C4-2B (cell line): ENCODE measurements around the gene B4GALNT3.

Source experiments
- ZFX ChIP-seq: fragments of 450-650 bp; IDR thresholded peaks from 2 replicates; pipeline ENCODE4 v1.6.1; 2017
- TF ChIP-seq, protein P1 (sequence below): fragments of 450-650 bp; conservative IDR thresholded peaks from 2 replicates; pipeline ENCODE4 v1.5.1; 2017; ENCODE audit warnings: mild to moderate bottlenecking

DNA sequence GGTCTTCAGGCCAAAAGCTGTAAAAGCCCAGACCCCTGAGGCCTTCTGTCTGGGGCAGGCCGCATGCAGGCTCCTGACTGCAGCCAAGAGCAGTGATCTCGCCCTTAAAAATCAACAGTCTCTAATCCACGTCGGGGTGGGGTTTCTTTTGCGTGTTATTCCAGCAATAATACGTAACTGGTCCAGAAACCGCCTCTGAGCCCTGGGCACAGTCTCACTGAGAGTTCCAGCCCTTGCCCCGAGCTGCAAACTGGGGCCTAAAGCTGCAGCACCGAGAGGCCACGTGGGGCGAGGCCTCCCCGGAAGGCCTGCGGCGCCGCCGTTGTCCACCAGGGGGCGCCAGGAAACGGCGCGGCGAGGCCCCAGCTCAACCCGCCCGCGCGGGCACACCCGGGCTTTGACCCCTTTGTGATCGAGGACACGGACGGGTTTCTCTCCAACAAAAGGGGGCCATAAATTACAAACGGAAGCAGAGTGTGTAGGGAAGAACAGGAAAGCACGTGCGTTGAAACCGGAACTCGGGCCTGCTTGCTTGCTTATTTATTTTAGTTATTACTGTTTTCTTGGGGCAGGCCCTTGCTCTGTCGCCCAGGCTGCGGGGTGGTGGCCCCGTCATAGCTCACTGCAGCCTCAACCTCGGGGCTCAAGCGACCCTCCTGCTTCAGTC, 116.3 kb downstream of the B4GALNT3 start:
- TF ChIP-seq, protein P1, sequence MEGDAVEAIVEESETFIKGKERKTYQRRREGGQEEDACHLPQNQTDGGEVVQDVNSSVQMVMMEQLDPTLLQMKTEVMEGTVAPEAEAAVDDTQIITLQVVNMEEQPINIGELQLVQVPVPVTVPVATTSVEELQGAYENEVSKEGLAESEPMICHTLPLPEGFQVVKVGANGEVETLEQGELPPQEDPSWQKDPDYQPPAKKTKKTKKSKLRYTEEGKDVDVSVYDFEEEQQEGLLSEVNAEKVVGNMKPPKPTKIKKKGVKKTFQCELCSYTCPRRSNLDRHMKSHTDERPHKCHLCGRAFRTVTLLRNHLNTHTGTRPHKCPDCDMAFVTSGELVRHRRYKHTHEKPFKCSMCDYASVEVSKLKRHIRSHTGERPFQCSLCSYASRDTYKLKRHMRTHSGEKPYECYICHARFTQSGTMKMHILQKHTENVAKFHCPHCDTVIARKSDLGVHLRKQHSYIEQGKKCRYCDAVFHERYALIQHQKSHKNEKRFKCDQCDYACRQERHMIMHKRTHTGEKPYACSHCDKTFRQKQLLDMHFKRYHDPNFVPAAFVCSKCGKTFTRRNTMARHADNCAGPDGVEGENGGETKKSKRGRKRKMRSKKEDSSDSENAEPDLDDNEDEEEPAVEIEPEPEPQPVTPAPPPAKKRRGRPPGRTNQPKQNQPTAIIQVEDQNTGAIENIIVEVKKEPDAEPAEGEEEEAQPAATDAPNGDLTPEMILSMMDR, result peak; percentile 99
- TF ChIP-seq ZFX, result peak; percentile 81
